HepG2 (cell line): ENCODE measurements around the gene MYADML2. TPM values are rescaled to one million over a fixed set of nuclear protein-coding genes. Genes with fewer than 3 reads are reported as not detected.

ENCODE experiments used
- BRCA1 ChIP-seq: sonication (generic); formaldehyde crosslinking; IDR thresholded peaks from 2 replicates; pipeline ENCODE4 v1.4.0; 2020; ENCODE audit warnings: missing genetic modification reagents
- ELF3 ChIP-seq: IDR thresholded peaks from 2 replicates; pipeline ENCODE4 v1.6.1; 2016; ENCODE audit warnings: missing genetic modification reagents, missing compliant biosample characterization
- FOXK1 ChIP-seq: sonication (generic); formaldehyde crosslinking; IDR thresholded peaks from 2 replicates; pipeline ENCODE4 v1.4.0; 2020; ENCODE audit warnings: low read depth, missing genetic modification reagents, borderline replicate concordance
- JARID2 ChIP-seq: sonication (generic); formaldehyde crosslinking; IDR thresholded peaks from 2 replicates; pipeline ENCODE4 v1.8.1; 2023; ENCODE audit warnings: missing genetic modification reagents, inconsistent platforms; ENCODE audit not compliant: insufficient replicate concordance
- JUN ChIP-seq: sonication (generic); formaldehyde crosslinking; IDR thresholded peaks from 2 replicates; pipeline ENCODE4 v1.4.0; 2020; ENCODE audit warnings: mild to moderate bottlenecking, missing genetic modification reagents
- MAF1 ChIP-seq: sonication (generic); formaldehyde crosslinking; IDR thresholded peaks from 2 replicates; pipeline ENCODE4 v1.5.0; 2020; ENCODE audit warnings: missing genetic modification reagents, borderline replicate concordance
- NFRKB ChIP-seq: fragments of 450-650 bp; IDR thresholded peaks from 2 replicates; pipeline ENCODE4 v1.6.1; 2017
- RFX1 ChIP-seq: fragments of 450-650 bp; IDR thresholded peaks from 2 replicates; pipeline ENCODE4 v1.6.1; 2017
- STAG1 ChIP-seq: sonication (generic); formaldehyde crosslinking; IDR thresholded peaks from 2 replicates; pipeline ENCODE4 v1.4.0; 2020; ENCODE audit warnings: missing genetic modification reagents
- TSC22D2 ChIP-seq: sonication (generic); formaldehyde crosslinking; IDR thresholded peaks from 2 replicates; pipeline ENCODE4 v1.5.1; 2020; ENCODE audit warnings: missing genetic modification reagents, mild to moderate bottlenecking, borderline replicate concordance
- YEATS2 ChIP-seq: sonication (generic); formaldehyde crosslinking; IDR thresholded peaks from 2 replicates; pipeline ENCODE4 v1.4.0; 2020; ENCODE audit warnings: missing genetic modification reagents, borderline replicate concordance
- ZNF143 ChIP-seq: sonication (generic); formaldehyde crosslinking; IDR thresholded peaks from 2 replicates; pipeline ENCODE4 v1.4.0; 2020; ENCODE audit warnings: missing genetic modification reagents
- ZNF225 ChIP-seq: sonication (generic); formaldehyde crosslinking; IDR thresholded peaks from 2 replicates; pipeline ENCODE4 v1.4.0; 2020; ENCODE audit warnings: mild to moderate bottlenecking, missing genetic modification reagents
- ZNF274 ChIP-seq: sonication (generic); formaldehyde crosslinking; IDR thresholded peaks from 2 replicates; pipeline ENCODE4 v1.5.1; 2020; ENCODE audit warnings: mild to moderate bottlenecking, missing genetic modification reagents
- ZNF549 ChIP-seq: sonication (generic); formaldehyde crosslinking; IDR thresholded peaks from 2 replicates; pipeline ENCODE4 v1.5.0; 2020; ENCODE audit warnings: missing genetic modification reagents
- ZNF558 ChIP-seq: sonication (generic); formaldehyde crosslinking; IDR thresholded peaks from 2 replicates; pipeline ENCODE4 v1.9.0; 2022; ENCODE audit warnings: mild to moderate bottlenecking, missing genetic modification reagents, borderline replicate concordance
- polyA plus RNA-seq, 8 experiments: library from polyadenylated mRNA; depleted of rRNA in 3 of 8; stranded (reverse) in 7 of 8; unstranded in 1 of 8; fragments of >200 nt; fragmentation: Illumina TruSeq in 4 of 8; extraction: Trizol in 4 of 8; gene quantifications; 2 replicates each; pipeline versions ENCODE4 v1.2.1 to v1.2.3, GENCODE V29; 2011 to 2016; ENCODE audit warnings: low read depth in 4 of 8, missing spikeins in 1 of 8, mixed read lengths in 1 of 8; ENCODE audit not compliant: insufficient read depth in 1 of 8
- total RNA-seq, 5 experiments: library from RNA; depleted of rRNA; stranded (reverse); fragments of >200 nt; fragmentation: Illumina TruSeq; extraction: Trizol; gene quantifications; 2 replicates each; pipeline ENCODE4 v1.2.3, GENCODE V29; 2016; ENCODE audit warnings: low read depth in 1 of 5
- TF ChIP-seq, protein P1 (sequence below): IDR thresholded peaks from 2 replicates; pipeline ENCODE4 v1.6.1; 2016; ENCODE audit warnings: low read depth, missing genetic modification reagents, missing compliant biosample characterization
- TF ChIP-seq, protein P2 (sequence below), 2 experiments: sonication (generic) in 1 of 2; formaldehyde crosslinking in 1 of 2; IDR thresholded peaks; 2 replicates each; pipeline versions ENCODE4 v1.5.1 to v1.6.1; 2011 to 2020; ENCODE audit warnings: borderline replicate concordance in 1 of 2, low read depth in 1 of 2, low read length in 1 of 2, mild to moderate bottlenecking in 1 of 2, missing genetic modification reagents in 1 of 2, moderate library complexity in 1 of 2
- TF ChIP-seq, protein P3 (sequence below): sonication (generic); formaldehyde crosslinking; IDR thresholded peaks from 2 replicates; pipeline ENCODE4 v1.8.1; 2023; ENCODE audit warnings: missing genetic modification reagents, inconsistent platforms, borderline replicate concordance
- TF ChIP-seq, protein P4 (sequence below): sonication (generic); formaldehyde crosslinking; IDR thresholded peaks from 2 replicates; pipeline ENCODE4 v1.4.0; 2020; ENCODE audit warnings: mild to moderate bottlenecking, missing genetic modification reagents

The MYADML2 gene
- total and polyA plus RNA-seq, 2 of the 13 experiments (the other 11 are each of a cell fraction or from before 2014, with no cell fraction given): not detected

DNA sequence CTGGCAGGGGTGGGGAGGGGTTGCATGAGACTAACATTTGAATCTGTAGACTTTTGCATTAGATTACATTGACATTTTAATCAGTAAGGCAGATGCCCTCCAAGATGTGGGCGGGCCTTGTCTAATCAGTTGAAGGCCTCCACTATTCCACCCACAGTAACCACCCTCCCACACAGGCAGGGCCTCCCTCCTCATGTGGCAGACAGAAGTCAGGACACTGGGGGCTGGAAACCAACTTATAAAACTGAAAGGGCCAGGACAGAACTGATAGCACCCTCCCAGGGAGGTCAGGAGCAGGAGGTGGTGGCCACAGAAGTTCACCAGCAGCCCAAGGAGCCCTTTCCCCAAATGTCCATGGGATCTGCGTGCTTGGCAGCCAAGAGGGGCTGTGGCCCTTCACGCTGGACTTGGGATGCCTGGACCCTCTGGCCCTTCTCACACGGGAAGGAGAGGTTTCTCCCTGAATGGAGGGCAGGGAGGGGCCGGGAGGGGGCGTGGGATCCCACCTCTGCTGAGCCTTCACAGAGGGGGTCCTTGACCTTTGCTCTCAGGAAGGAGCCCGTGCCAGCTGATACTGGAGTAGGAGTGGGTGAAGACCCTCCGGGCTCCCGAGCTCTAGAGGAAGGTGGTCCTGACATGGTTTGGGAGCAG, 14.6 kb downstream of the MYADML2 start (continued):
- TF ChIP-seq TSC22D2 (CRISPR knock-in tag): no peak
- TF ChIP-seq RFX1: no peak
- TF ChIP-seq NFRKB: no peak
- TF ChIP-seq STAG1 (CRISPR knock-in tag): no peak
- no peak for TF ChIP-seq JARID2
- no peak for TF ChIP-seq ZNF549 (CRISPR knock-in tag)
- TF ChIP-seq BRCA1: no peak
- TF ChIP-seq JUN (CRISPR knock-in tag): no peak
- no peak for TF ChIP-seq YEATS2
- TF ChIP-seq ZNF225 (CRISPR knock-in tag): no peak
- TF ChIP-seq ZNF558 (CRISPR knock-in tag): no peak
- TF ChIP-seq, protein P1, sequence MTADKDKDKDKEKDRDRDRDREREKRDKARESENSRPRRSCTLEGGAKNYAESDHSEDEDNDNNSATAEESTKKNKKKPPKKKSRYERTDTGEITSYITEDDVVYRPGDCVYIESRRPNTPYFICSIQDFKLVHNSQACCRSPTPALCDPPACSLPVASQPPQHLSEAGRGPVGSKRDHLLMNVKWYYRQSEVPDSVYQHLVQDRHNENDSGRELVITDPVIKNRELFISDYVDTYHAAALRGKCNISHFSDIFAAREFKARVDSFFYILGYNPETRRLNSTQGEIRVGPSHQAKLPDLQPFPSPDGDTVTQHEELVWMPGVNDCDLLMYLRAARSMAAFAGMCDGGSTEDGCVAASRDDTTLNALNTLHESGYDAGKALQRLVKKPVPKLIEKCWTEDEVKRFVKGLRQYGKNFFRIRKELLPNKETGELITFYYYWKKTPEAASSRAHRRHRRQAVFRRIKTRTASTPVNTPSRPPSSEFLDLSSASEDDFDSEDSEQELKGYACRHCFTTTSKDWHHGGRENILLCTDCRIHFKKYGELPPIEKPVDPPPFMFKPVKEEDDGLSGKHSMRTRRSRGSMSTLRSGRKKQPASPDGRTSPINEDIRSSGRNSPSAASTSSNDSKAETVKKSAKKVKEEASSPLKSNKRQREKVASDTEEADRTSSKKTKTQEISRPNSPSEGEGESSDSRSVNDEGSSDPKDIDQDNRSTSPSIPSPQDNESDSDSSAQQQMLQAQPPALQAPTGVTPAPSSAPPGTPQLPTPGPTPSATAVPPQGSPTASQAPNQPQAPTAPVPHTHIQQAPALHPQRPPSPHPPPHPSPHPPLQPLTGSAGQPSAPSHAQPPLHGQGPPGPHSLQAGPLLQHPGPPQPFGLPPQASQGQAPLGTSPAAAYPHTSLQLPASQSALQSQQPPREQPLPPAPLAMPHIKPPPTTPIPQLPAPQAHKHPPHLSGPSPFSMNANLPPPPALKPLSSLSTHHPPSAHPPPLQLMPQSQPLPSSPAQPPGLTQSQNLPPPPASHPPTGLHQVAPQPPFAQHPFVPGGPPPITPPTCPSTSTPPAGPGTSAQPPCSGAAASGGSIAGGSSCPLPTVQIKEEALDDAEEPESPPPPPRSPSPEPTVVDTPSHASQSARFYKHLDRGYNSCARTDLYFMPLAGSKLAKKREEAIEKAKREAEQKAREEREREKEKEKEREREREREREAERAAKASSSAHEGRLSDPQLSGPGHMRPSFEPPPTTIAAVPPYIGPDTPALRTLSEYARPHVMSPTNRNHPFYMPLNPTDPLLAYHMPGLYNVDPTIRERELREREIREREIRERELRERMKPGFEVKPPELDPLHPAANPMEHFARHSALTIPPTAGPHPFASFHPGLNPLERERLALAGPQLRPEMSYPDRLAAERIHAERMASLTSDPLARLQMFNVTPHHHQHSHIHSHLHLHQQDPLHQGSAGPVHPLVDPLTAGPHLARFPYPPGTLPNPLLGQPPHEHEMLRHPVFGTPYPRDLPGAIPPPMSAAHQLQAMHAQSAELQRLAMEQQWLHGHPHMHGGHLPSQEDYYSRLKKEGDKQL (CRISPR knock-in tag): no peak
- TF ChIP-seq, protein P2, sequence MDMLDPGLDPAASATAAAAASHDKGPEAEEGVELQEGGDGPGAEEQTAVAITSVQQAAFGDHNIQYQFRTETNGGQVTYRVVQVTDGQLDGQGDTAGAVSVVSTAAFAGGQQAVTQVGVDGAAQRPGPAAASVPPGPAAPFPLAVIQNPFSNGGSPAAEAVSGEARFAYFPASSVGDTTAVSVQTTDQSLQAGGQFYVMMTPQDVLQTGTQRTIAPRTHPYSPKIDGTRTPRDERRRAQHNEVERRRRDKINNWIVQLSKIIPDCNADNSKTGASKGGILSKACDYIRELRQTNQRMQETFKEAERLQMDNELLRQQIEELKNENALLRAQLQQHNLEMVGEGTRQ (IDR thresholded peaks at IDR 0.05; ENCODE audit: low read depth, low read length): no peak
- TF ChIP-seq, protein P2 (CRISPR knock-in tag; IDR thresholded peaks at IDR 0.05; ENCODE audit: borderline replicate concordance): no peak
- no peak for TF ChIP-seq FOXK1 (CRISPR knock-in tag)
- TF ChIP-seq ELF3 (CRISPR knock-in tag): no peak
- TF ChIP-seq, protein P3, sequence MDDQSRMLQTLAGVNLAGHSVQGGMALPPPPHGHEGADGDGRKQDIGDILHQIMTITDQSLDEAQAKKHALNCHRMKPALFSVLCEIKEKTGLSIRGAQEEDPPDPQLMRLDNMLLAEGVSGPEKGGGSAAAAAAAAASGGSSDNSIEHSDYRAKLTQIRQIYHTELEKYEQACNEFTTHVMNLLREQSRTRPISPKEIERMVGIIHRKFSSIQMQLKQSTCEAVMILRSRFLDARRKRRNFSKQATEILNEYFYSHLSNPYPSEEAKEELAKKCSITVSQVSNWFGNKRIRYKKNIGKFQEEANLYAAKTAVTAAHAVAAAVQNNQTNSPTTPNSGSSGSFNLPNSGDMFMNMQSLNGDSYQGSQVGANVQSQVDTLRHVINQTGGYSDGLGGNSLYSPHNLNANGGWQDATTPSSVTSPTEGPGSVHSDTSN (CRISPR knock-in tag): no peak
- TF ChIP-seq ZNF143 (CRISPR knock-in tag): no peak
- TF ChIP-seq, protein P4, sequence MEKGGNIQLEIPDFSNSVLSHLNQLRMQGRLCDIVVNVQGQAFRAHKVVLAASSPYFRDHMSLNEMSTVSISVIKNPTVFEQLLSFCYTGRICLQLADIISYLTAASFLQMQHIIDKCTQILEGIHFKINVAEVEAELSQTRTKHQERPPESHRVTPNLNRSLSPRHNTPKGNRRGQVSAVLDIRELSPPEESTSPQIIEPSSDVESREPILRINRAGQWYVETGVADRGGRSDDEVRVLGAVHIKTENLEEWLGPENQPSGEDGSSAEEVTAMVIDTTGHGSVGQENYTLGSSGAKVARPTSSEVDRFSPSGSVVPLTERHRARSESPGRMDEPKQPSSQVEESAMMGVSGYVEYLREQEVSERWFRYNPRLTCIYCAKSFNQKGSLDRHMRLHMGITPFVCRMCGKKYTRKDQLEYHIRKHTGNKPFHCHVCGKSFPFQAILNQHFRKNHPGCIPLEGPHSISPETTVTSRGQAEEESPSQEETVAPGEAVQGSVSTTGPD (CRISPR knock-in tag): no peak
- TF ChIP-seq MAF1 (CRISPR knock-in tag): no peak
- TF ChIP-seq ZNF274 (CRISPR knock-in tag): no peak
